Heart right ventricle (tissue), 16 donors: ENCODE results near the gene RPEL1. TPM values are rescaled to one million over a fixed set of nuclear protein-coding genes. Genes with fewer than 3 reads are reported as not detected.

ENCODE experiments used
- ATAC-seq, 8 donors: fragments of 200-7000 bp; cut with Tn5 transposase; one replicate each; pipeline ENCODE4 v1.9.1; 2020; ENCODE audit warnings: mild to moderate bottlenecking in 8 of 8, moderate library complexity in 8 of 8, moderate number of reproducible peaks in 1 of 8
- DNase-seq, 2 donors: peaks; one replicate each; pipeline ENCODE4 v3.0.0-alpha.2; 2020
- H3K27ac ChIP-seq, 10 donors: fragments of 200-600 bp; sonication (generic) in 2 of 10; one replicate each; pipeline versions ENCODE4 v1.5.0 to v1.8.0; 2020 to 2022; ENCODE audit warnings: mild to moderate bottlenecking in 3 of 10
- H3K27me3 ChIP-seq, 7 donors: fragments of 200-600 bp; one replicate each; pipeline ENCODE4 v1.8.0; 2021 to 2022; ENCODE audit warnings: mild to moderate bottlenecking in 2 of 7
- H3K36me3 ChIP-seq, 9 donors: fragments of 200-600 bp; sonication (generic) in 1 of 9; one replicate each; pipeline versions ENCODE4 v1.5.0 to v1.8.0; 2020 to 2022; ENCODE audit warnings: mild to moderate bottlenecking in 2 of 9
- H3K4me1 ChIP-seq, 9 donors: fragments of 200-600 bp; sonication (generic) in 1 of 9; one replicate each; pipeline versions ENCODE4 v1.5.0 to v1.8.0; 2020 to 2022; ENCODE audit warnings: mild to moderate bottlenecking in 4 of 9
- H3K4me3 ChIP-seq, 10 donors: fragments of 200-600 bp; sonication (generic) in 2 of 10; one replicate each; pipeline versions ENCODE4 v1.5.0 to v1.8.0; 2020 to 2022; ENCODE audit warnings: mild to moderate bottlenecking in 7 of 10, moderate library complexity in 2 of 10
- H3K9me3 ChIP-seq, 11 donors: fragments of 200-600 bp in 10 of 11; sonication (generic) in 2 of 11; one replicate each; pipeline versions ENCODE4 v1.5.0 to v1.8.0; 2013 to 2022; ENCODE audit warnings: mild to moderate bottlenecking in 2 of 11, control low read depth in 1 of 11, moderate library complexity in 1 of 11
- WGBS, 2 donors: extraction: QIAGEN DNeasy Blood & Tissue Kit; methylation state at CpG; one replicate each; pipeline ENCODE4 v1.1.7; 2013; ENCODE audit warnings: inconsistent platforms in 1 of 2; 5-methylcytosine and 5-hydroxymethylcytosine counted together
- intact Hi-C, 10 donors: fragments of 100-400 bp; cut with DNase I; formaldehyde crosslinking; loops; one replicate each; pipeline versions ENCODE4 v1.11.1 to v1.14.2; 2022
- polyA plus RNA-seq, 2 donors: library from polyadenylated mRNA; stranded (reverse); fragments of 200-250 nt; gene quantifications; one replicate each; pipeline ENCODE4 v1.2.3, GENCODE V29; 2013
- total RNA-seq, 10 donors: library from RNA; stranded (reverse); fragmentation: NEBNext Ultra II Directional in 3 of 10; extraction: Animal tissue kit (Norgen Biotek cat#: 25700) in 3 of 10; gene quantifications; one replicate each; pipeline versions ENCODE4 v1.2.1 to v1.2.4, GENCODE V29; 2021 to 2023
- TF ChIP-seq, protein P1 (sequence below), 9 donors: fragments of 200-600 bp; sonication (generic) in 2 of 9; IDR thresholded peaks; one replicate each; pipeline versions ENCODE4 v1.5.0 to v1.8.0; 2021 to 2022; ENCODE audit warnings: antibody characterized with exemption in 9 of 9, mild to moderate bottlenecking in 5 of 9, moderate library complexity in 1 of 9
- donor health status: Arrhythmogenic right ventricular cardiomyopathy.
- donor health status: ischemic (EF 13 %, LVEDD 7.1; RV severe dilation, severe dysfunction).
- donor health status: healthy with polysubstance abuse.
- donor health status: DM: no; HTN: yes; CAD: no.
- donor health status: DM: no; HTN: no; CAD: no.
- donor health status: ischemic (EF 25% LVEDD 6.9; RV normal size, moderate dysfunction).
- donor health status: ischemic (EF 25% LVEDD 5.7; RV mildly dilated, moderate dysfunction).
- donor health status: healthy.
- donor health status: DM: yes; HTN: yes; CAD: no.
- donor health status: Ischemic cardiomyopathy.
- donor health status: ischemic (EF 35%, LVEDD 5.7; RV mildly dilated, moderate dysfunction).
- donor health status: nonischemic (EF 11% LVEDD 7.7; RV severe dilation, severe dysfunction).
- donor health status: DM: yes; HTN: yes; CAD: no.
- donor health status: PGD.
- donor health status: ischemic (EF 29% LVEDD 5.4; RV normal size, mild dysfunction).
- donor health status: nonischemic (EF 23%, LVEDD 6.1; RV moderate dilation, normal function).

Gene RPEL1
- total and polyA plus RNA-seq, 12 donors: 0.01 TPM; not detected in 11

DNA sequence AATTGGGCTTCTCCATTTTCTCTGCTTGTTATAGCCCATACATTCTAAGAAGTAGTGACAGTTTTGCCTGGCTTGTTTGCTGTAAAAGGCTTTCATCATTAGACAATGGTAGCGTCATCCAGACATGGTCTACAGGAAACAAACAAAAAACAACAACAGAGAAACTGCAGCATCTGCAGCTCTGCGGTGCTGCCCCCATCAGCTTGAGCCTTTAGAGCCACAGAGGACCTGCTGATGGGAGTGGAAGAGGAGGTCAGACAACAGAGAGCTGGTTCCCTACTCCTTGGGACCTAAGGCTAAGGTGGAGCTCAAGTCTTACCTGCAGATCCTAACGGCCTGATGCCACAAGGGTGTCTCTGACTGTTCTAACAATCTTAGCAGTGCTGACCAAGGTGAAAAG lies 34.3 kb downstream of the RPEL1 start:
- Histone ChIP-seq H3K27me3 (peaks cover 19 to 94% (median 80%) of the 10 kb centered on the region in 7 donors), H3K4me1 (peaks cover 0 to 17% (median 6%) of the 10 kb centered on the region in 9 donors), H3K36me3 (no peaks in the 10 kb centered on the region), H3K27ac (no peak overlapping the region), H3K4me3 (no peak overlapping the region), H3K9me3 (no peaks in the 10 kb centered on the region)
- no peak for ATAC-seq
- DNase-seq: no peak
- WGBS, 2 donors: 67 to 72% methylated on average over 3 of the region's 3 CpGs
- TF ChIP-seq, protein P1, sequence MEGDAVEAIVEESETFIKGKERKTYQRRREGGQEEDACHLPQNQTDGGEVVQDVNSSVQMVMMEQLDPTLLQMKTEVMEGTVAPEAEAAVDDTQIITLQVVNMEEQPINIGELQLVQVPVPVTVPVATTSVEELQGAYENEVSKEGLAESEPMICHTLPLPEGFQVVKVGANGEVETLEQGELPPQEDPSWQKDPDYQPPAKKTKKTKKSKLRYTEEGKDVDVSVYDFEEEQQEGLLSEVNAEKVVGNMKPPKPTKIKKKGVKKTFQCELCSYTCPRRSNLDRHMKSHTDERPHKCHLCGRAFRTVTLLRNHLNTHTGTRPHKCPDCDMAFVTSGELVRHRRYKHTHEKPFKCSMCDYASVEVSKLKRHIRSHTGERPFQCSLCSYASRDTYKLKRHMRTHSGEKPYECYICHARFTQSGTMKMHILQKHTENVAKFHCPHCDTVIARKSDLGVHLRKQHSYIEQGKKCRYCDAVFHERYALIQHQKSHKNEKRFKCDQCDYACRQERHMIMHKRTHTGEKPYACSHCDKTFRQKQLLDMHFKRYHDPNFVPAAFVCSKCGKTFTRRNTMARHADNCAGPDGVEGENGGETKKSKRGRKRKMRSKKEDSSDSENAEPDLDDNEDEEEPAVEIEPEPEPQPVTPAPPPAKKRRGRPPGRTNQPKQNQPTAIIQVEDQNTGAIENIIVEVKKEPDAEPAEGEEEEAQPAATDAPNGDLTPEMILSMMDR (IDR thresholded peaks at IDR 0.05): no peak
- intact Hi-C loops: no loop called here

GRCh38 chr10:103280506-103280905 lies 34.8 kb downstream of the RPEL1 start:
- intact Hi-C loops: no loop called here
- Histone ChIP-seq H3K27ac (no peak overlapping the region), H3K36me3 (no peaks in the 10 kb centered on the region), H3K4me3 (no peak overlapping the region), H3K4me1 (peaks cover 0 to 17% (median 6%) of the 10 kb centered on the region in 9 donors), H3K27me3 (peaks cover 19 to 94% (median 79%) of the 10 kb centered on the region in 7 donors), H3K9me3 (no peaks in the 10 kb centered on the region)
- TF ChIP-seq, protein P1 (IDR thresholded peaks at IDR 0.05): no peak
- DNase-seq (no peak), ATAC-seq (no peak)
- WGBS, 2 donors: 87 to 93% methylated on average over 2 of the region's 2 CpGs

DNA sequence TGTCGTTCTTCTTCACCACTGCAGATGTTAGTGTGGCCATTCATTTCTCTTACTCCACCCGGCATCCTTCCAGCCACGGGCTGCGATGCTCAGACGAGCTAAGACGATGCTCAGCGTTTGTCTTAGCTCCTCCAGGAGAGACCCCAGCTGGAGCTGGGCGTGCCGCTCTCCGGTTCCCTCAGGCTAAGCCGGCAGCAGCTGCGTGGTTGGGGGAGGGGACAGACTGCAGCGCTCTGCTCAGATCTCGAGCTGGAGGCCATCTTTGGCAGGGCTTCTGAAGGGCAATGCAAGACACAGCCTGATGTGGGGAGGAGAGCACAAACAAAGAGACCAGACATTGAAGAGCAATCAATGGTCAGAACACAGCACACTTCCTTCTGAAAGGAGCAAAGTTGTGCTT lies 36.1 kb downstream of the RPEL1 start:
- H3K36me3 ChIP-seq: no peaks in the 10 kb centered on the region
- peaks cover 17 to 93% (median 72%) of the 10 kb centered on the region in 7 donors for H3K27me3 ChIP-seq
- no peak for ATAC-seq
- 3 to 4% methylated on average over 14 of the region's 14 CpGs for WGBS, 2 donors
- H3K4me1 ChIP-seq: peaks cover 0 to 14% (median 6%) of the 10 kb centered on the region in 9 donors
- DNase-seq: no peak
- TF ChIP-seq, protein P1 (IDR thresholded peaks at IDR 0.05): no peak
- intact Hi-C loops: no loop called here
- no peak overlapping the region for H3K4me3 ChIP-seq
- H3K9me3 ChIP-seq: no peaks in the 10 kb centered on the region
- H3K27ac ChIP-seq: no peak overlapping the region

DNA sequence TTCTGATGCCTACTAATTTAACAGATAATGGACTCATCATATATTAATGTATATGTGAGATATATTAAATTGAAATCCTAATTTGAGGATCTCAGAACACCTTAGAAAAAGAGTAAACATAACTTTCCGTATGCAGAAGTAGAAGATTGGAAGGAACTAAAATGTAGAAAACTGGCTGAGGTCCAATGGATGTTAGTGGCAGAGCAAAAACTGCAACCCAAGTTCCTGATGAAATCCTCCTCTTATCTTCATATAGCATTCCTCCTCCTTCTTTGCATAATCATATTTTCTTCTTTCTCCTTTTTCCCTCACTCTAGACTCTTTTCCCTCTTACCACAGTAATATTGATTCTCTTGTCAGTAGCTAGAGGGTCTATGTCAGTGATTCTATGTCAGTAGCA lies 37.3 kb downstream of the RPEL1 start:
- Histone ChIP-seq H3K4me3 (no peak overlapping the region), H3K27me3 (peaks cover 5 to 93% (median 72%) of the 10 kb centered on the region in 7 donors), H3K4me1 (peaks cover 0 to 2% (median 0%) of the 10 kb centered on the region in 9 donors), H3K27ac (no peak overlapping the region), H3K9me3 (no peaks in the 10 kb centered on the region), H3K36me3 (no peaks in the 10 kb centered on the region)
- DNase-seq (no peak), ATAC-seq (no peak)
- 45 to 67% methylated on average over 1 of the region's 1 CpG for WGBS, 2 donors
- TF ChIP-seq, protein P1 (IDR thresholded peaks at IDR 0.05): no peak
- intact Hi-C loops: no loop called here
